Uterus (tissue), 4 donors: ENCODE data around the gene ASB6. TPM values are rescaled to one million over a fixed set of nuclear protein-coding genes. Genes with fewer than 3 reads are reported as not detected.

ENCODE experiments used
- DNase-seq, 2 donors: peaks; one replicate each; pipeline ENCODE4 v3.0.0-alpha.2; 2019 to 2020
- H3K27ac ChIP-seq, 2 donors: fragments of 200-600 bp; sonication (generic); 1 replicate in 1 of 2; 2 replicates in 1 of 2; pipeline ENCODE4 v1.5.1; 2016 to 2018
- H3K27me3 ChIP-seq, 2 donors: fragments of 200-600 bp; sonication (generic); one replicate each; pipeline ENCODE4 v1.5.1; 2018 to 2019; ENCODE audit warnings: control low read depth in 1 of 2
- H3K36me3 ChIP-seq, 2 donors: fragments of 200-600 bp; sonication (generic); one replicate each; pipeline ENCODE4 v1.5.1; 2019; ENCODE audit warnings: control low read depth in 1 of 2
- H3K4me1 ChIP-seq, 2 donors: fragments of 200-600 bp; sonication (generic); one replicate each; pipeline ENCODE4 v1.5.1; 2018 to 2019; ENCODE audit warnings: control low read depth in 1 of 2
- H3K4me3 ChIP-seq, 2 donors: fragments of 200-600 bp; sonication (generic); 1 replicate in 1 of 2; 2 replicates in 1 of 2; pipeline ENCODE4 v1.5.1; 2018 to 2019; ENCODE audit warnings: mild to moderate bottlenecking in 1 of 2
- H3K9me3 ChIP-seq, 2 donors: fragments of 200-600 bp; sonication (generic); one replicate each; pipeline ENCODE4 v1.5.1; 2019; ENCODE audit warnings: control low read depth in 1 of 2
- POLR2A ChIP-seq, 2 donors: fragments of 450-650 bp; IDR thresholded peaks; one replicate each; pipeline ENCODE4 v1.6.1; 2016; ENCODE audit warnings: antibody characterized with exemption in 2 of 2, mild to moderate bottlenecking in 1 of 2, moderate library complexity in 1 of 2
- intact Hi-C: fragments of 100-400 bp; cut with DNase I; formaldehyde crosslinking; loops from one replicate; pipeline ENCODE4 v1.15.1; 2023; ENCODE audit warnings: low total_unique reads
- total RNA-seq, 4 donors: library from RNA; depleted of rRNA in 3 of 4; stranded (reverse); fragments of >200 nt in 3 of 4; gene quantifications; one replicate each; pipeline versions ENCODE4 v1.1.0 to v1.2.4, GENCODE V29; 2014 to 2023
- TF ChIP-seq, protein P1 (sequence below), 4 experiments: fragments of 200-600 bp in 2 of 4; fragments of 450-650 bp in 2 of 4; sonication (generic) in 2 of 4; IDR thresholded peaks; one replicate each; pipeline ENCODE4 v1.5.1; 2016 to 2019; ENCODE audit warnings: antibody characterized with exemption in 4 of 4, mild to moderate bottlenecking in 2 of 4, moderate library complexity in 1 of 4
- donor health status: DM: yes; HTN: yes; CAD: no.

ASB6 gene
- total RNA-seq, 4 donors from 2014 or later: 1.3 to 20.3 (median 8.5) TPM

DNA sequence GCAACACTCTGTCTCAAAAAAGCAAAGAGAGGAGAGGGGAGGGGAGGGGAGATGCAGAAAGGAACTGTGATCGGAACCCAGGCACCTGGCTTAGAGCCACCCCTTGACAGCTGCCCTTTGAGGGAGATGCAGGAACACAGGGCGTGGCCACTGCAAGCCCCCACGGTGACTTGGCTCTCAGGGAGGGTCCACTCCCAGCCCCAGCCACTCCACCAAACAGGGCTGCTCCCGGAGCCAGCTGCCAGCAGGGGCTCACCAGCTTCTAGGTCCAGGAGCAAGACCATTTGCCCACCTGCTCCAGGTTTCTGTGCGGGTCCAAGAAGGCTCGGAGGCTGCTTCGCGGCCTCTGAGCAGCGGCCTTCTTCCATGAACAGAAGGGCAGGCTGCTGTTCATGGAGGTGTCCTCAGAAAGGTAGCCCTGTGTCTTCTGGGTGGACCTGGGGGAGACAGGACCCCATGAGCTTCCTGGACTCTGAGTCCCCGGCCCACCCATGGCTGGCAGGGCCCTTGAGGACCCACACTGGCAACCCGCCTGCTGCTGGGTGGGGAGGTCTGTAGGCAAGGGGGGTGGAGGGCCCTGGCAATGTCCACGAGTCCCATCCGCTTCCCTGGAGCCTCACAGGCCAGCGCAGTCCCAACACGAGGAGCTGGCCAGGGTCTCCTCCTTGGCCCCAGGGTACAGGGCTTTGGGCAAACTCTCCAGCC, 29.0 kb downstream of the ASB6 start:
- no peak for DNase-seq
- no peaks in the 10 kb centered on the region for H3K36me3 ChIP-seq
- intact Hi-C loops: loop anchor here (5.0 kb wide), 1 partner anchor 476 kb away; no protein-coding TSS in a partner anchor
- no peaks in the 10 kb centered on the region for H3K9me3 ChIP-seq
- no peaks in the 10 kb centered on the region for H3K27me3 ChIP-seq
- no peak overlapping the region for H3K27ac ChIP-seq
- peaks cover 0 to 12% of the 10 kb centered on the region in 2 donors for H3K4me1 ChIP-seq
- TF ChIP-seq POLR2A (IDR thresholded peaks at IDR 0.05): no peak
- TF ChIP-seq, protein P1, sequence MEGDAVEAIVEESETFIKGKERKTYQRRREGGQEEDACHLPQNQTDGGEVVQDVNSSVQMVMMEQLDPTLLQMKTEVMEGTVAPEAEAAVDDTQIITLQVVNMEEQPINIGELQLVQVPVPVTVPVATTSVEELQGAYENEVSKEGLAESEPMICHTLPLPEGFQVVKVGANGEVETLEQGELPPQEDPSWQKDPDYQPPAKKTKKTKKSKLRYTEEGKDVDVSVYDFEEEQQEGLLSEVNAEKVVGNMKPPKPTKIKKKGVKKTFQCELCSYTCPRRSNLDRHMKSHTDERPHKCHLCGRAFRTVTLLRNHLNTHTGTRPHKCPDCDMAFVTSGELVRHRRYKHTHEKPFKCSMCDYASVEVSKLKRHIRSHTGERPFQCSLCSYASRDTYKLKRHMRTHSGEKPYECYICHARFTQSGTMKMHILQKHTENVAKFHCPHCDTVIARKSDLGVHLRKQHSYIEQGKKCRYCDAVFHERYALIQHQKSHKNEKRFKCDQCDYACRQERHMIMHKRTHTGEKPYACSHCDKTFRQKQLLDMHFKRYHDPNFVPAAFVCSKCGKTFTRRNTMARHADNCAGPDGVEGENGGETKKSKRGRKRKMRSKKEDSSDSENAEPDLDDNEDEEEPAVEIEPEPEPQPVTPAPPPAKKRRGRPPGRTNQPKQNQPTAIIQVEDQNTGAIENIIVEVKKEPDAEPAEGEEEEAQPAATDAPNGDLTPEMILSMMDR (IDR thresholded peaks at IDR 0.05): no peak
- no peak overlapping the region for H3K4me3 ChIP-seq

DNA sequence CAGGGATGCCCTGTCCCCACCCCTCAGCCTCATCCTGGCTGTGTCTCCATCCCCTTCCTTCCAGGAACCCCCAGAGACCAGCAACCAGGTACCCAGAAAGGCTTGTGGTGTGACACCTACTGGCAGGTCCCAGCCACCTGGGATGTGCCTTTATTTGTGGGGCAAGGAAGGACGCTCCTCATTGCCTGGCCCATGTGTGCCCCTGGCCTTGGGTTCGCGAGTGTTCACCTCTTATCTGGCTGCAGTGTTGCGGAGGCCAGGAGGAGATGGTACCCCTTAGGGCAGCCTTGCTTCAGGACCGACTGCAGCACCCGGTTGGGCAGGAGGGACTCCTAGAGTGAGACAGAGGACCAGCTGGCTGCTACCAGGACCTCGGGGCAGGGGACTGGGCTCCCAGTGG, 29.8 kb downstream of the ASB6 start:
- H3K36me3 ChIP-seq: no peaks in the 10 kb centered on the region
- intact Hi-C loops: loop anchor here (5.0 kb wide), 1 partner anchor 475 kb away; no protein-coding TSS in a partner anchor
- H3K4me3 ChIP-seq: no peak overlapping the region
- no peak for TF ChIP-seq POLR2A (IDR thresholded peaks at IDR 0.05)
- TF ChIP-seq, protein P1 (IDR thresholded peaks at IDR 0.05): no peak
- no peak overlapping the region for H3K27ac ChIP-seq
- no peaks in the 10 kb centered on the region for H3K9me3 ChIP-seq
- DNase-seq: no peak
- H3K27me3 ChIP-seq: no peaks in the 10 kb centered on the region
- peaks cover 0 to 12% of the 10 kb centered on the region in 2 donors for H3K4me1 ChIP-seq

DNA sequence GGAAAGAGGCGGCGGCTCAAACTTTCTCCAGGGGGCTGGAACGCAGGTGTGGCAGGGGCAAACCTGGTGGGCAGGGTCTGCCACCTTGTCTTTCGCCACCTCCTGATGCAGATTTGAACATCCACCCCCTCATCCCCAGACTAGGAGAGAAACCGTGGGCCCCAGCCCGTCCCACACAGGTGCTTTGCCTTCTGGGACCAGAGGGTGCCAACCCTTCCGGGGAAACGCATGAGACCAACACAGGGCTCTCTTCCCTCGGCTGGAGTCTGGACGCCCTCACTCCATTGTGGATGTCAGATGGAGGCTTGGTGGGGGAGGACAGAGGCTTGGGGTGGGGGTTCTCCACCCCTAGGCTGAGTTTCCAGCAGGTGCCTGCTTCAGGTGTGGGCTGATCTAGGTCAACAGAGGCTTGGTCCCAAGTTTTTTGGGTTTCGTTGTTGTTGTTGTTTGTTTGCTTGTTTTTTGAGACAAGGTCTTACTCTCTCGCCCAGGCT, 30.6 kb downstream of the ASB6 start:
- Histone ChIP-seq H3K36me3 (no peaks in the 10 kb centered on the region), H3K4me1 (peaks cover 0 to 12% of the 10 kb centered on the region in 2 donors), H3K27me3 (no peaks in the 10 kb centered on the region), H3K4me3 (peak overlapping the region in 1 of 2 donors; percentile 58), H3K9me3 (no peaks in the 10 kb centered on the region), H3K27ac (peak overlapping the region; percentile 23 to 90)
- TF ChIP-seq, protein P1 (IDR thresholded peaks at IDR 0.05): no peak
- TF ChIP-seq POLR2A (IDR thresholded peaks at IDR 0.05): no peak
- intact Hi-C loops: loop anchor here (5.0 kb wide), 1 partner anchor 474 kb away; no protein-coding TSS in a partner anchor
- no peak for DNase-seq

DNA sequence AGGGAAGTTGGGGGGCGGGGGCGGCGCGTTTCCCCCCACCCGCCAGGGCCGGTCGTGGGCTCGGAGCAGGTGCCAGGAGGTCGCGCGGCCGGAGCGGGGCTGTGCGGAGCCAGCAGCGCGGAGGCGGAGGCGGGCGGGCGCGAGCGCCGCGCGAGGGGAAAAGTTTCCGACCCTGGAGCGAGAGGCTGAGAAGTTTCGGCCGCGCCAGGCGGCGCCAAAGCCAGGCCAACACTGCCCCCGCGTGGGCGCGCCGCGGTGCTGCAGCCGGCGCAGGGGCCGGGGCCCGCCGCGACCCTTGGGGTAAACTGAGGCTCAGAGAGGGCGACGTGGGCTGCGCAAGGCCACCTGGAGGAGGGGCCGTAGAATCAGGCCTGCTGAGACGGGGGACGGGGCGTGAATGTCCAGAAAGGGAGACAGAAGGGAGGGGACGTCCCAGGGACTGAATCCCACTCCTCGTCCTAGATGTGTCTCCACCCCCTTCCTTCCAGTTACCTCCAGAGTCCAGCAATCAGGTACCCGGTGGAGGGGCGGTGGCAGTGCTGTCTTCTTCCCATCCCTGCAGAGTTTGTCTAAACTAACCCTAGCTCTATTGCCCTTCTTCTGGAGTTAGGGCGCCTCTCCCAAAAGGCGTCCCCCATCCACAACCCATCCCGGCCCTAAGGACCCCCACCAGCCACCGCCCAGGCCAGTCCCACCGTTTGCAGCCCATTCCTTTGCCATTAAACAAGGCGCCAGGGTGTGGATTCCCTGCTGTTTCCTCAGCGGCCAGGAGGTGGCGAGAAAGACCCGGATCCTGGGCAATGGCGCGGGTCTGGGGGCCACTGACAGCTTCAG, 31.3 kb downstream of the ASB6 start:
- H3K9me3 ChIP-seq: no peaks in the 10 kb centered on the region
- H3K36me3 ChIP-seq: no peaks in the 10 kb centered on the region
- DNase-seq: peak; percentile 78 to 85
- peaks cover 0 to 12% of the 10 kb centered on the region in 2 donors for H3K4me1 ChIP-seq
- TF ChIP-seq, protein P1 (IDR thresholded peaks at IDR 0.05): peak; percentile 65 to 100 (median 98)
- TF ChIP-seq POLR2A (IDR thresholded peaks at IDR 0.05): peak in 1 of 2 donors; percentile 51
- H3K27me3 ChIP-seq: no peaks in the 10 kb centered on the region
- H3K4me3 ChIP-seq: peak overlapping the region; percentile 34 to 58
- H3K27ac ChIP-seq: peak overlapping the region; percentile 89 to 90
- intact Hi-C loops: loop anchor here (5.0 kb wide), 1 partner anchor 473 kb away; no protein-coding TSS in a partner anchor
